Liver (tissue), 3 donors: ENCODE measurements around the gene FAM193A.
"Not testable (repeated sequence)": the region's sequence is repeated elsewhere in the genome, so short reads cannot be mapped to it uniquely, and the experiment has no call there.

Experiments used
- ATF3 ChIP-seq: IDR thresholded peaks from 2 replicates; pipeline ENCODE4 v1.6.1; 2016; ENCODE audit warnings: antibody characterized with exemption
- CTCF ChIP-seq: fragments of 150-350 bp; IDR thresholded peaks from 2 replicates; pipeline ENCODE4 v1.5.1; 2017; ENCODE audit warnings: improper control_type of control experiment, low read depth, low read length; ENCODE audit not compliant: missing input control
- EGR1 ChIP-seq, 2 donors: IDR thresholded peaks; 2 replicates each; pipeline ENCODE4 v1.6.1; 2016 to 2018; ENCODE audit warnings: antibody characterized with exemption in 2 of 2, low read depth in 2 of 2
- GABPA ChIP-seq, 2 donors: IDR thresholded peaks in 1 of 2; conservative IDR thresholded peaks in 1 of 2; 2 replicates each; pipeline ENCODE4 v1.6.1; 2016; ENCODE audit warnings: antibody characterized with exemption in 2 of 2, mild to moderate bottlenecking in 1 of 2, moderate library complexity in 1 of 2
- HNF4A ChIP-seq, 2 donors: conservative IDR thresholded peaks; 2 replicates each; pipeline ENCODE4 v1.6.1; 2016; ENCODE audit warnings: antibody characterized with exemption in 2 of 2, mild to moderate bottlenecking in 2 of 2
- HNF4G ChIP-seq: IDR thresholded peaks from 2 replicates; pipeline ENCODE4 v1.6.1; 2016; ENCODE audit warnings: antibody characterized with exemption
- JUND ChIP-seq, 2 donors: IDR thresholded peaks; 2 replicates each; pipeline ENCODE4 v1.6.1; 2016; ENCODE audit warnings: antibody characterized with exemption in 2 of 2
- MAX ChIP-seq: IDR thresholded peaks from 2 replicates; pipeline ENCODE4 v1.6.1; 2016; ENCODE audit warnings: antibody characterized with exemption
- NR2F2 ChIP-seq: IDR thresholded peaks from 2 replicates; pipeline ENCODE4 v1.6.1; 2016; ENCODE audit warnings: antibody characterized with exemption
- RAD21 ChIP-seq, 2 donors: IDR thresholded peaks; 2 replicates each; pipeline ENCODE4 v1.6.1; 2016; ENCODE audit warnings: antibody characterized with exemption in 2 of 2, mild to moderate bottlenecking in 2 of 2
- REST ChIP-seq: IDR thresholded peaks from 2 replicates; pipeline ENCODE4 v1.6.1; 2016; ENCODE audit warnings: antibody characterized with exemption, mild to moderate bottlenecking
- RXRA ChIP-seq, 2 donors: IDR thresholded peaks; 2 replicates each; pipeline ENCODE4 v1.6.1; 2017 to 2018; ENCODE audit warnings: antibody characterized with exemption in 2 of 2, mild to moderate bottlenecking in 1 of 2
- TAF1 ChIP-seq: conservative IDR thresholded peaks from 2 replicates; pipeline ENCODE4 v1.6.1; 2016; ENCODE audit warnings: antibody characterized with exemption, mild to moderate bottlenecking
- YY1 ChIP-seq: IDR thresholded peaks from 2 replicates; pipeline ENCODE4 v1.6.1; 2016; ENCODE audit warnings: antibody characterized with exemption, mild to moderate bottlenecking
- donor health status: healthy.
- donor health status: healthy.

GRCh38 chr4:2543580-2544191 lies 7.2 kb downstream of the FAM193A start:
- TF ChIP-seq CTCF; EGR1 (IDR thresholded peaks at IDR 0.05; ENCODE audit: low read depth in 2 of 2); ATF3; HNF4A (conservative IDR thresholded peaks at IDR 0.05); MAX; REST; TAF1; RAD21 (IDR thresholded peaks at IDR 0.05); RXRA (IDR thresholded peaks at IDR 0.05); YY1; JUND (IDR thresholded peaks at IDR 0.05); NR2F2; HNF4G; GABPA (IDR thresholded peaks at IDR 0.05 in 1 of 2, conservative IDR thresholded peaks at IDR 0.05 in 1 of 2): not testable (repeated sequence)
